Ishikawa (cell line): Measurements from ENCODE around the gene FTO.

Experiments
- CEBPB ChIP-seq: IDR thresholded peaks from 2 replicates; pipeline ENCODE4 v1.6.1; 2012
- CREB1 ChIP-seq: IDR thresholded peaks from 2 replicates; pipeline ENCODE4 v1.6.1; 2012; ENCODE audit warnings: low read depth
- EGR1 ChIP-seq: IDR thresholded peaks from 2 replicates; pipeline ENCODE4 v1.6.1; 2012
- EP300 ChIP-seq: IDR thresholded peaks from 2 replicates; pipeline ENCODE4 v1.6.1; 2012; ENCODE audit warnings: borderline replicate concordance
- FOXM1 ChIP-seq: IDR thresholded peaks from 2 replicates; pipeline ENCODE4 v1.6.1; 2012; ENCODE audit warnings: low read depth, borderline replicate concordance
- MAX ChIP-seq: IDR thresholded peaks from 2 replicates; pipeline ENCODE4 v1.6.1; 2012
- NFIC ChIP-seq: IDR thresholded peaks from 2 replicates; pipeline ENCODE4 v1.6.1; 2012
- RAD21 ChIP-seq: IDR thresholded peaks from 2 replicates; pipeline ENCODE4 v1.6.1; 2012; ENCODE audit warnings: low read depth
- TAF1 ChIP-seq: IDR thresholded peaks from 2 replicates; pipeline ENCODE4 v1.6.1; 2012; ENCODE audit warnings: low read depth, mild to moderate bottlenecking
- TCF12 ChIP-seq: IDR thresholded peaks from 2 replicates; pipeline ENCODE4 v1.6.1; 2012; ENCODE audit warnings: low read depth
- TEAD4 ChIP-seq: IDR thresholded peaks from 2 replicates; pipeline ENCODE4 v1.6.1; 2012
- YY1 ChIP-seq: IDR thresholded peaks from 2 replicates; pipeline ENCODE4 v1.6.1; 2012; ENCODE audit warnings: low read depth
- ZBTB7A ChIP-seq: IDR thresholded peaks from 2 replicates; pipeline ENCODE4 v1.6.1; 2012; ENCODE audit warnings: low read depth
- TF ChIP-seq, protein P1 (sequence below): IDR thresholded peaks from 2 replicates; pipeline ENCODE4 v1.6.1; 2012
- TF ChIP-seq, protein P2 (sequence below): IDR thresholded peaks from 2 replicates; pipeline ENCODE4 v1.6.1; 2012; ENCODE audit warnings: low read depth, mild to moderate bottlenecking

Gene FTO

GRCh38 chr16:53843084-53843483, 139.1 kb downstream of the FTO start:
- TF ChIP-seq EGR1: no peak
- TF ChIP-seq ZBTB7A: no peak
- no peak for TF ChIP-seq MAX
- TF ChIP-seq NFIC: no peak
- no peak for TF ChIP-seq FOXM1
- TF ChIP-seq, protein P1, sequence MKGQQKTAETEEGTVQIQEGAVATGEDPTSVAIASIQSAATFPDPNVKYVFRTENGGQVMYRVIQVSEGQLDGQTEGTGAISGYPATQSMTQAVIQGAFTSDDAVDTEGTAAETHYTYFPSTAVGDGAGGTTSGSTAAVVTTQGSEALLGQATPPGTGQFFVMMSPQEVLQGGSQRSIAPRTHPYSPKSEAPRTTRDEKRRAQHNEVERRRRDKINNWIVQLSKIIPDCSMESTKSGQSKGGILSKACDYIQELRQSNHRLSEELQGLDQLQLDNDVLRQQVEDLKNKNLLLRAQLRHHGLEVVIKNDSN: no peak
- no peak for TF ChIP-seq RAD21
- TF ChIP-seq TAF1: no peak
- no peak for TF ChIP-seq YY1
- TF ChIP-seq CREB1: no peak
- no peak for TF ChIP-seq TEAD4
- no peak for TF ChIP-seq EP300

- TF ChIP-seq TCF12: no peak
- no peak for TF ChIP-seq NFIC
- TF ChIP-seq MAX: no peak
- no peak for TF ChIP-seq YY1
- no peak for TF ChIP-seq CEBPB
- TF ChIP-seq EP300: no peak
- TF ChIP-seq ZBTB7A: no peak
- no peak for TF ChIP-seq CREB1
- TF ChIP-seq FOXM1: no peak
- TF ChIP-seq EGR1: no peak
- TF ChIP-seq, protein P1: no peak
- TF ChIP-seq RAD21: no peak
- no peak for TF ChIP-seq TEAD4
- TF ChIP-seq TAF1: no peak
- TF ChIP-seq, protein P2, sequence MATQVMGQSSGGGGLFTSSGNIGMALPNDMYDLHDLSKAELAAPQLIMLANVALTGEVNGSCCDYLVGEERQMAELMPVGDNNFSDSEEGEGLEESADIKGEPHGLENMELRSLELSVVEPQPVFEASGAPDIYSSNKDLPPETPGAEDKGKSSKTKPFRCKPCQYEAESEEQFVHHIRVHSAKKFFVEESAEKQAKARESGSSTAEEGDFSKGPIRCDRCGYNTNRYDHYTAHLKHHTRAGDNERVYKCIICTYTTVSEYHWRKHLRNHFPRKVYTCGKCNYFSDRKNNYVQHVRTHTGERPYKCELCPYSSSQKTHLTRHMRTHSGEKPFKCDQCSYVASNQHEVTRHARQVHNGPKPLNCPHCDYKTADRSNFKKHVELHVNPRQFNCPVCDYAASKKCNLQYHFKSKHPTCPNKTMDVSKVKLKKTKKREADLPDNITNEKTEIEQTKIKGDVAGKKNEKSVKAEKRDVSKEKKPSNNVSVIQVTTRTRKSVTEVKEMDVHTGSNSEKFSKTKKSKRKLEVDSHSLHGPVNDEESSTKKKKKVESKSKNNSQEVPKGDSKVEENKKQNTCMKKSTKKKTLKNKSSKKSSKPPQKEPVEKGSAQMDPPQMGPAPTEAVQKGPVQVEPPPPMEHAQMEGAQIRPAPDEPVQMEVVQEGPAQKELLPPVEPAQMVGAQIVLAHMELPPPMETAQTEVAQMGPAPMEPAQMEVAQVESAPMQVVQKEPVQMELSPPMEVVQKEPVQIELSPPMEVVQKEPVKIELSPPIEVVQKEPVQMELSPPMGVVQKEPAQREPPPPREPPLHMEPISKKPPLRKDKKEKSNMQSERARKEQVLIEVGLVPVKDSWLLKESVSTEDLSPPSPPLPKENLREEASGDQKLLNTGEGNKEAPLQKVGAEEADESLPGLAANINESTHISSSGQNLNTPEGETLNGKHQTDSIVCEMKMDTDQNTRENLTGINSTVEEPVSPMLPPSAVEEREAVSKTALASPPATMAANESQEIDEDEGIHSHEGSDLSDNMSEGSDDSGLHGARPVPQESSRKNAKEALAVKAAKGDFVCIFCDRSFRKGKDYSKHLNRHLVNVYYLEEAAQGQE: no peak
Observed at GRCh38 chr16:53844804-53845203, 140.8 kb downstream of the FTO start.

- TF ChIP-seq CREB1: no peak
- TF ChIP-seq ZBTB7A: no peak
- no peak for TF ChIP-seq NFIC
- no peak for TF ChIP-seq TAF1
Observed at GRCh38 chr16:53846971-53847370, 143.0 kb downstream of the FTO start.

- no peak for TF ChIP-seq RAD21
- no peak for TF ChIP-seq YY1
- no peak for TF ChIP-seq CEBPB
- no peak for TF ChIP-seq TEAD4
- no peak for TF ChIP-seq NFIC
- no peak for TF ChIP-seq ZBTB7A
- TF ChIP-seq EGR1: no peak
- no peak for TF ChIP-seq MAX
- TF ChIP-seq, protein P1: no peak
Observed at GRCh38 chr16:53848277-53848942, 144.5 kb downstream of the FTO start.

DNA sequence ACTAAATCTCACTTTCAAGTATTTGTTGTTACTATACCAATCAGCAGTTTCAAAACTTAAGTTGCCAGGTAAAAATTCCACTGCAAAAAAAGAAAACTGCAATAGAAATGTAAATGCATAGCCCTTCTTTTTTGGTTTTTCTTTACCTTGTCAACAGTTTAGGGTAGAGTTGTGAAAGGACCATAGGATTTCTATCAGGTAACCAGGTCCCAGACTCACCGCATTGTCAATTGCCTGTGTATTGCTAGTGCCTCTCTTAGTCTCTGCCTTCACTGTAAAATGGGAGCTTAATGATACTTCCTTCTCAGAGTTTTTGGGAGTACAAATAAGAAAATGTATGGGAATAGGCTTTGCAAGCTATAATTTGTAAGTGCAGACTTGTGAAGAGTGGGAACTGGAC, 145.0 kb downstream of the FTO start:
- TF ChIP-seq TCF12 (no peak), TAF1 (no peak), TEAD4 (no peak), FOXM1 (no peak), RAD21 (no peak)

- TF ChIP-seq TEAD4: no peak
- no peak for TF ChIP-seq CREB1
- TF ChIP-seq MAX: no peak
- no peak for TF ChIP-seq TCF12
- no peak for TF ChIP-seq EGR1
- TF ChIP-seq NFIC: no peak
- TF ChIP-seq, protein P2: no peak
- TF ChIP-seq FOXM1: no peak
- TF ChIP-seq TAF1: no peak
- no peak for TF ChIP-seq ZBTB7A
- TF ChIP-seq YY1: no peak
- TF ChIP-seq RAD21: no peak
- TF ChIP-seq, protein P1: no peak
- TF ChIP-seq CEBPB: no peak
- TF ChIP-seq EP300: no peak
Observed at GRCh38 chr16:53849585-53849984, 145.6 kb downstream of the FTO start.
